Measurements from ENCODE around the gene RAD50. TPM values are rescaled to one million over a fixed set of nuclear protein-coding genes. Genes with fewer than 3 reads are reported as not detected.

Gene RAD50
- polyA plus RNA-seq, 1 donor (not counting 4 experiments of a cell fraction or from before 2014, with no cell fraction given) = 26.3 TPM

- DNase-seq (ENCODE audit: low read depth, low spot score) = no peak
- Histone ChIP-seq H3K27me3 (ENCODE audit: control insufficient read depth, extremely low read depth, insufficient read depth, low read length) (no peaks in the 10 kb centered on the region), H3K9me1 (ENCODE audit: control insufficient read depth, extremely low read depth, insufficient read depth, low read length) (no peaks in the 10 kb centered on the region), H3K79me2 (ENCODE audit: control insufficient read depth, insufficient read depth, low read length) (no peaks in the 10 kb centered on the region), H3K36me3 (ENCODE audit: control insufficient read depth in 2 of 2, extremely low read depth in 1 of 2, insufficient read depth in 2 of 2, low read length in 2 of 2) (peaks cover 24 to 26% of the 10 kb centered on the region in 2 experiments), H3K4me2 (ENCODE audit: control insufficient read depth, extremely low read depth, insufficient read depth, low read depth, low read length) (no peak overlapping the region), H3K9me3 (ENCODE audit: control insufficient read depth, low read depth, low read length) (no peaks in the 10 kb centered on the region), H3K9ac (ENCODE audit: control insufficient read depth, extremely low read depth, insufficient read depth, low read length) (no peak overlapping the region), H3K27ac (ENCODE audit: control insufficient read depth, insufficient read depth, low read length) (no peak overlapping the region), H3K4me1 (ENCODE audit: control insufficient read depth, extremely low read depth, insufficient read depth, low read length) (no peaks in the 10 kb centered on the region), H3K4me3 (ENCODE audit: control insufficient read depth in 2 of 3, extremely low read depth in 1 of 3, insufficient read depth in 2 of 3, low read depth in 1 of 3, low read length in 3 of 3) (no peak overlapping the region), H4K20me1 (ENCODE audit: control insufficient read depth, extremely low read depth, insufficient read depth, low read length) (no peaks in the 10 kb centered on the region), H2AFZ (ENCODE audit: control insufficient read depth, low read length) (no peak overlapping the region)
- FAIRE-seq = no peak
- dilution Hi-C loops (cut with MboI; ENCODE audit: extremely low pct_ligation_motif_present, low sequenced_read_pairs) = no loop called here
- no peak for TF ChIP-seq EZH2 (IDR thresholded peaks at IDR 0.05; ENCODE audit: low read length)
These were observed 84.5 kb downstream of the RAD50 start for GRCh38 chr5:132641241-132641723.

- no peak for FAIRE-seq
- no peaks in the 10 kb centered on the region for H4K20me1 ChIP-seq (ENCODE audit: control insufficient read depth, extremely low read depth, insufficient read depth, low read length)
These were observed 85.1 kb downstream of the RAD50 start for GRCh38 chr5:132641841-132642240.

More at GRCh38 chr5:132641841-132642240, 85.1 kb downstream of the RAD50 start:
- dilution Hi-C loops (cut with MboI; ENCODE audit: extremely low pct_ligation_motif_present, low sequenced_read_pairs) = no loop called here
- Histone ChIP-seq H3K9ac (ENCODE audit: control insufficient read depth, extremely low read depth, insufficient read depth, low read length) (no peak overlapping the region), H3K36me3 (ENCODE audit: control insufficient read depth in 2 of 2, extremely low read depth in 1 of 2, insufficient read depth in 2 of 2, low read length in 2 of 2) (peaks cover 24 to 26% of the 10 kb centered on the region in 2 experiments), H2AFZ (ENCODE audit: control insufficient read depth, low read length) (no peak overlapping the region), H3K4me2 (ENCODE audit: control insufficient read depth, extremely low read depth, insufficient read depth, low read depth, low read length) (no peak overlapping the region), H3K4me1 (ENCODE audit: control insufficient read depth, extremely low read depth, insufficient read depth, low read length) (no peaks in the 10 kb centered on the region), H3K27ac (ENCODE audit: control insufficient read depth, insufficient read depth, low read length) (no peak overlapping the region), H3K9me3 (ENCODE audit: control insufficient read depth, low read depth, low read length) (no peaks in the 10 kb centered on the region), H3K4me3 (ENCODE audit: control insufficient read depth in 2 of 3, extremely low read depth in 1 of 3, insufficient read depth in 2 of 3, low read depth in 1 of 3, low read length in 3 of 3) (no peak overlapping the region), H3K79me2 (ENCODE audit: control insufficient read depth, insufficient read depth, low read length) (no peaks in the 10 kb centered on the region), H3K9me1 (ENCODE audit: control insufficient read depth, extremely low read depth, insufficient read depth, low read length) (no peaks in the 10 kb centered on the region), H3K27me3 (ENCODE audit: control insufficient read depth, extremely low read depth, insufficient read depth, low read length) (no peaks in the 10 kb centered on the region)
- DNase-seq (ENCODE audit: low read depth, low spot score) = no peak
- TF ChIP-seq CTCF (optimal IDR thresholded peaks at IDR 0.05 in 1 of 3, IDR thresholded peaks at IDR 0.05 in 1 of 3, conservative IDR thresholded peaks at IDR 0.05 in 1 of 3; ENCODE audit: extremely low read depth in 1 of 3, insufficient read depth in 2 of 3, low read length in 3 of 3) = no peak
- TF ChIP-seq EZH2 (IDR thresholded peaks at IDR 0.05; ENCODE audit: low read length) = no peak

All from keratinocyte (primary cell).